ENCODE results near the gene COTL1.

Gene COTL1

DNA sequence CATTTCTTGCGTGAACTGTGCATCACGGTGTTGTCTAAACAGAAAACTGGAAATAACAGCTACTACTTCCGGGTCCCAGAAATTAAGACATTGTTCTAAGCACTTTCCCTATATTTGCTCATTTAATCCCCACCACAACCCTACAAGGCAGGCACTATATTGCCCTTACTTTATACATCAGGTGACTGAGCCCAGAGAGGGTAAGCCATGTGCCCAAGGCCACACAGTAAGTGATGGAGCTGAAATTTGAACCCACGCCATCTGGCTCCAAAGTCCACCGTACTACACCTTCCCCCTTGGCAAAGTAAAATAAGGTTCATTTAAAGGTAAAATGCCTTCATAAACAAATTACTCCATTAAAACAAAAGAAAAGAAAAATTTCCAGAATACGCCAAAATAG is 33.2 kb downstream of the COTL1 start:
- Histone ChIP-seq H3K9ac (ENCODE audit: low read length) (no peak overlapping the region), H3K36me3 (ENCODE audit: control insufficient read depth, insufficient read depth, low read length) (no peaks in the 10 kb centered on the region), H3K4me1 (ENCODE audit: control insufficient read depth, insufficient read depth, low read length) (no peaks in the 10 kb centered on the region), H3K27ac (ENCODE audit: low read depth, low read length) (no peak overlapping the region), H3K4me3 (ENCODE audit: low read length) (no peak overlapping the region), H3K27me3 (ENCODE audit: control insufficient read depth, insufficient read depth, low read length) (no peaks in the 10 kb centered on the region)

DNA sequence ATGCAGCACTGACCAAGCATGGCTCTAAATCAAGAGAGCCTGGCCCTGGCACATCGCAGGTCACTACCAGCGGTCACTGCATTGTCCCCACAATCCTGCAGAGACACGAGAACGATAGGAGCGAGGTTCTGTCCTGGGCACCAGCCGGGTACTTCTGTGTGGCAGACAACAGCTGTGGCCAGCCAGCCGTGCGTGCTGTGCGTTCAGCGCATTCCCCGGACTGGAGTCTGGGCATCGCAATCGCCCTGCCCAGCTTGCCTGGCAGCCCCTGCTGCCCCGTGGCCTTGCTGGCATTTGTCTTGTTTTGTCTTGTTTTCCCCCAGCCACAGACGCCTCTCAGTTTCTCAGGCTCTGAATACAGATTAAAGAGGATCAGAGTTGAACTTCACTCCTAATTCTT is 33.9 kb downstream of the COTL1 start:
- Histone ChIP-seq H3K4me3 (ENCODE audit: low read length) (no peak overlapping the region), H3K4me1 (ENCODE audit: control insufficient read depth, insufficient read depth, low read length) (no peaks in the 10 kb centered on the region), H3K9ac (ENCODE audit: low read length) (no peak overlapping the region), H3K27me3 (ENCODE audit: control insufficient read depth, insufficient read depth, low read length) (no peaks in the 10 kb centered on the region), H3K36me3 (ENCODE audit: control insufficient read depth, insufficient read depth, low read length) (no peaks in the 10 kb centered on the region), H3K27ac (ENCODE audit: low read depth, low read length) (no peak overlapping the region)

DNA sequence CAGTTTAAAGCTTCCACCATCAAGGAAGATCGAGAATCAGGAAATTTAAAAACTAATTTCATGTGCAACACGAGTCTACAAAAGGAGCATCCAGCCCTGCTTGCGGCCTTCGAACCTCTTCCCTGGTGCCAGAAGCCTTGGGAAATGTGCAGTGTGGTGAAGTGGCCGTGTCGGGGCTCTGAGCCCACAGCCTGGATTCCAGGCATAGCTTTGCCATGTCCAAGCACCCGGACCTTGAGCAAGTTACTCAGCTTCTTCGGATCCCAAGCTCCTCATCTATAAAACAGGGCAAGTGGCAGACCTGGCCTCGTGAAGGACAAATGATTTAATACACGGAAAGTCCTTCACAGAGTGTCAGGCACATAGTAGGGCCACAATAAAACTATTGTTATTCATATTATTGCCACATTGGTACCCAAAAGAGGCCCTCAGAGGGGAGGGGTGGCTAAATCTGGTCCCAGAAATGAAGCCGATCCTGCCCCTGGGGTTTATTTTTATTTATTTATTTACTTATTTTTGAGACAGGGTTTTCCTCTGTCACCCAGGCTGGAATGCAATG is 34.8 kb downstream of the COTL1 start:
- Histone ChIP-seq H3K27me3 (ENCODE audit: control insufficient read depth, insufficient read depth, low read length) (no peaks in the 10 kb centered on the region), H3K4me3 (ENCODE audit: low read length) (no peak overlapping the region), H3K27ac (ENCODE audit: low read depth, low read length) (no peak overlapping the region), H3K36me3 (ENCODE audit: control insufficient read depth, insufficient read depth, low read length) (no peaks in the 10 kb centered on the region), H3K4me1 (ENCODE audit: control insufficient read depth, insufficient read depth, low read length) (no peaks in the 10 kb centered on the region), H3K9ac (ENCODE audit: low read length) (no peak overlapping the region)

DNA sequence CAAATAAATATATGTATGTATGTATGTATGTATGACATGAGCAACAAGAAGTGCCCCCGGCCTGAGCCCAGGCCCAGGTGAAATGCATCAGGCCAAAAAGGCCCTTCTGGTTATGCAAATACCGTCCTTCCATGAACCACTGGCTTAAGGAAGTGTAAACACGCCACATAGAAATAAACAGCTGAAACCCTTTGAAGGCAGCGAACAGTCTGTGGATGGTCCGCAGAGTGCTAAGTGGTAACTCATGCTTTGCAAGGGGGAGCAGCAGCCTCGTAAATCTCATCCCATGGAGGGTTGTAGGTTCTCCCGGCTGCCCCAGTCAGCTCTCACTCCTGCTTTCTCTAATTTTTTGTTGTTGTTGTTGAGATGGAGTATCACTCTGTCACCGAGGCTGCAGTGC is 36.7 kb downstream of the COTL1 start:
- Histone ChIP-seq H3K9ac (ENCODE audit: low read length) (no peak overlapping the region), H3K4me1 (ENCODE audit: control insufficient read depth, insufficient read depth, low read length) (no peaks in the 10 kb centered on the region), H3K27ac (ENCODE audit: low read depth, low read length) (no peak overlapping the region), H3K4me3 (ENCODE audit: low read length) (no peak overlapping the region), H3K36me3 (ENCODE audit: control insufficient read depth, insufficient read depth, low read length) (no peaks in the 10 kb centered on the region), H3K27me3 (ENCODE audit: control insufficient read depth, insufficient read depth, low read length) (no peaks in the 10 kb centered on the region)

DNA sequence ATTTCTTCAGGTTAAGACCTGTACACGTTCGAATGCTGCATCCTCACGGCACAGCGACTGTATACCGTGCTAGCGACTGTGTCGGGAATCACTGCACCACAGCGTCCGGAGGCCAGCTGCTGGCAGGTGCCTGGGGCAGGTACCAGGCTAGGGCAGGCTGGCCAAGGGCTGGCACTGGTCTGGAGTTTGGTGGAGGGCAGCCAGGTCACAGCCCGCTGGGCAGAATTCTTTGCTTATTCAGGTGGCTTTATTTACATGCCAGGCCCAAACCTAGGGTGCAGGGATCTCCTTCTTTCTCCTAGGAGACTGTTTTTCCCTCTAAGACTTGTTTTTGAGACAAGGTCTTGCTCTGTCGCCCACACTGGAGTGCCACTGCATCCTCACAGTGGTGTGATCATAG is 37.9 kb downstream of the COTL1 start:
- Histone ChIP-seq H3K27ac (ENCODE audit: low read depth, low read length) (no peak overlapping the region), H3K4me1 (ENCODE audit: control insufficient read depth, insufficient read depth, low read length) (no peaks in the 10 kb centered on the region), H3K36me3 (ENCODE audit: control insufficient read depth, insufficient read depth, low read length) (no peaks in the 10 kb centered on the region), H3K4me3 (ENCODE audit: low read length) (no peak overlapping the region), H3K27me3 (ENCODE audit: control insufficient read depth, insufficient read depth, low read length) (no peaks in the 10 kb centered on the region), H3K9ac (ENCODE audit: low read length) (no peak overlapping the region)

DNA sequence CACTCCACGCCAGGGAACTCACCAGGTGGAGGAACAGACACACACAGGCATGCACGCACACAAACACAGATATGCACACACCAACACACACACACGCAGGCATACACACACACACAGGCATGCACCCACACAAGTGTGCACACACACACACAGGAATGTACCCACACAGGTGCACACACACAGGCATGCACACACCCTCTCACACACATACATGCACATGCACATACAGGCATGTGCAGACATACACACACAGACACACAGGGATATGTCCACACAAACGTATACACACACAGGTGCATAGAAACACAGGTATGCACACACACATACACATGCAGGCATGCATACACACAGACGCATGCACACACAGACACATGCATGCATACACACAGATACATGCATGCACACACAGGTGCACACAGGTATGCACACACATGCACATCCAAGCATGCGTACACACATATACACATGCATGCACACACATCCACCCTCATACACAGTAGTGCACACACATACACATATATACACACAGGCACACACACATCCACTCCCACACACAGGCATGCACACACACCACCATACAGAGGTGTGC is 39.2 kb downstream of the COTL1 start:
- no peaks in the 10 kb centered on the region for H3K27me3 ChIP-seq (ENCODE audit: control insufficient read depth, insufficient read depth, low read length)
- no peak overlapping the region for H3K27ac ChIP-seq (ENCODE audit: low read depth, low read length)
- no peaks in the 10 kb centered on the region for H3K36me3 ChIP-seq (ENCODE audit: control insufficient read depth, insufficient read depth, low read length)
- H3K4me1 ChIP-seq (ENCODE audit: control insufficient read depth, insufficient read depth, low read length): no peaks in the 10 kb centered on the region
- H3K9ac ChIP-seq (ENCODE audit: low read length): no peak overlapping the region
- H3K4me3 ChIP-seq (ENCODE audit: low read length): no peak overlapping the region

DNA sequence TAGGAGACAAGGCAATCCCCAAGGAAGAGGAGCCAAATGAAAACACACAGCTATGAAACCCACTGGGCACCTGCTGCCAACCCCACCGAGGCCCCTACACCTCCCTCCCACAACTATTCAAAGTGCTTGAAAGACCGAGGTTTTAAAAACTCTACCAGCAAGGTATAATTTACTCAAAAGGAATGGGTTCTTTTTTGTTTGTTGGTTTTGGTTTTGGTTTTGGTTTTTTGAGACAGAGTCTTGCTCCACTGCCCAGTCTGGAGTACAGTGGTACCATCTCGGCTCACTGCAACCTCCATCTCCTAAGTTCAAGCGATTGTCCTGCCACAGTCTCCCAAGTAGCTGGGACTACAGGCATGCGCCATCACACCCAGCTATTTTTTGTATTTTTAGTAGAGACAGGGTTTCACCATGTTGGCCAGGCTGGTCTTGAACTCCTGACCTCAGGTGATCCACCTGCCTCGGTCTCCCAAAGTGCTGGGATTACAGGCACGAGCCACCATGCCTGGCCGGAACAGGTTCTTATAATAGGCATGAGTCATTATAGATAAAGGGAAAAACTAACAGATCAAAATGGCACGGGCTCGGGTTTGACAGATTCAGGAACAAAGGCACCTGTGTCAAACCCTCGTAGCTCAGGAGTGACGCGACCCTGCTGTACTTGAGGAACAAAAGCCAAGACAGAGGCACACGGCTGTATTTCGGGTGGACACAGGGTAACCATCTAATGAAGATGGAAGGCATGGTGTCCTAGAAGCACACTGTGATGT is 40.7 kb downstream of the COTL1 start:
- H3K4me1 ChIP-seq (ENCODE audit: control insufficient read depth, insufficient read depth, low read length): no peaks in the 10 kb centered on the region
- no peak overlapping the region for H3K9ac ChIP-seq (ENCODE audit: low read length)
- no peaks in the 10 kb centered on the region for H3K36me3 ChIP-seq (ENCODE audit: control insufficient read depth, insufficient read depth, low read length)
- no peaks in the 10 kb centered on the region for H3K27me3 ChIP-seq (ENCODE audit: control insufficient read depth, insufficient read depth, low read length)
- no peak overlapping the region for H3K27ac ChIP-seq (ENCODE audit: low read depth, low read length)
- H3K4me3 ChIP-seq (ENCODE audit: low read length): no peak overlapping the region

DNA sequence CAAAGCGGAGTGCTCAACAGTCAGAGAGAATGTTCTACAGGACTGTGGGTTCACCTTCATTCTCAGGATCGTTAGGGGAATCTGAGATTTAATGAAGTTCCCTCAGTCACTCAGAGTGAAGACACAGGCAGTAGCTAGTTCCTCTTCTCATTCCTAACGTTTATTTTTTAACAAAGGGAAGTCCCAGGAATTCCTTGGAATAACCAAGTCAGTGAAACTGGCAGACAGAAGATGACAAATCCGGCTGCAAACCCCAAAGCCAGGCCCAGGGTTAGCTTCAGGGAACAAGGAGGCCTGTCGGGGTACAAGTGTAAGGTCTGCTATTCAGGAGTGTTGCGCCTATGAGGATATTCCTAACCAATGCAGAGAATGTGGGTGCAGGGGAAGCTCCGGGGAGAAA is 42.0 kb downstream of the COTL1 start:
- H3K9ac ChIP-seq (ENCODE audit: low read length): no peak overlapping the region
- H3K27ac ChIP-seq (ENCODE audit: low read depth, low read length): no peak overlapping the region

DNA sequence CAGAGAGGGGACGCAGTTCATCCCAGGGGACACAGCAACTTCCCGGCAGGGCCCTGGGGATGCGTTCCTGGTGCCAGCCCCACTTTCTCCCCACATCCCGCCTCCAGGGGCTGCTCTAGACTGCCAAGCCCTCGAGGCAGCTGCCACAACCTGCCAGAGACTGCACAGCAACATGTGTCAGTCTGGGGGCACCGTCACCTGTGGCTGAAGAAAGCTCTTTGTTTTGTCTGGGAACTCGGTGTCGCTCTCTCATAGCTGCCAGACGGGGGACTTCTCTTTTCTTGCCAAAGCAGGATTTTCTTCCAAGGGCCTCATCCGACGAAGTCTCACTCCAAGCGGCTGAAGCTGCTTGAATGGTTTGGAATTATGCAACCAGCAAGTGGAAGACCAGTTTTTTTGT is 43.7 kb downstream of the COTL1 start:
- Histone ChIP-seq H3K27me3 (ENCODE audit: control insufficient read depth, insufficient read depth, low read length) (no peaks in the 10 kb centered on the region), H3K9ac (ENCODE audit: low read length) (no peak overlapping the region), H3K4me1 (ENCODE audit: control insufficient read depth, insufficient read depth, low read length) (no peaks in the 10 kb centered on the region), H3K27ac (ENCODE audit: low read depth, low read length) (no peak overlapping the region), H3K4me3 (ENCODE audit: low read length) (no peak overlapping the region), H3K36me3 (ENCODE audit: control insufficient read depth, insufficient read depth, low read length) (no peaks in the 10 kb centered on the region)

More for the DNA sequence above, 42.0 kb downstream of the COTL1 start:
- H3K27me3 ChIP-seq (ENCODE audit: control insufficient read depth, insufficient read depth, low read length): no peaks in the 10 kb centered on the region
- no peaks in the 10 kb centered on the region for H3K36me3 ChIP-seq (ENCODE audit: control insufficient read depth, insufficient read depth, low read length)
- H3K4me1 ChIP-seq (ENCODE audit: control insufficient read depth, insufficient read depth, low read length): no peaks in the 10 kb centered on the region
- H3K4me3 ChIP-seq (ENCODE audit: low read length): no peak overlapping the region

DNA sequence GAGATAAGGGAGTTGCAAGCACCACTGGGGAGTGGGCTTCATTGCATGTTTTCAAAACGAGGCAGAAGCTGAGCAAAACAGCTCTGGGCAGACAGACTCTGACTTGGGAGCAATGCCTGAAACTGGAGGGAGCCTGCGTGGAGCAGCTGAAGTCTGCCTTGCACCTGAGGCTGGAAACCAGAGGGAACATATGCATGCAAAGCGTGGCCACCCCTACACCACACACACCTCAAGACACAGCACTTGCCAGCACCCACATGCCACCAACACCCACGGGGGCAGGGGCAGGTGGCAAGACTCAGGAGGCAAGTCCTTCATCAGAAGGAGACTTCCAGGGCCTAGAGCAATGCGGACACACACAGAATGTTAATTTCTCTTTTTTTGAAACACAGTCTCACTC is 45.8 kb downstream of the COTL1 start:
- no peaks in the 10 kb centered on the region for H3K27me3 ChIP-seq (ENCODE audit: control insufficient read depth, insufficient read depth, low read length)
- no peak overlapping the region for H3K27ac ChIP-seq (ENCODE audit: low read depth, low read length)
- H3K9ac ChIP-seq (ENCODE audit: low read length): no peak overlapping the region
- H3K4me3 ChIP-seq (ENCODE audit: low read length): no peak overlapping the region
- no peaks in the 10 kb centered on the region for H3K36me3 ChIP-seq (ENCODE audit: control insufficient read depth, insufficient read depth, low read length)
- H3K4me1 ChIP-seq (ENCODE audit: control insufficient read depth, insufficient read depth, low read length): no peaks in the 10 kb centered on the region

DNA sequence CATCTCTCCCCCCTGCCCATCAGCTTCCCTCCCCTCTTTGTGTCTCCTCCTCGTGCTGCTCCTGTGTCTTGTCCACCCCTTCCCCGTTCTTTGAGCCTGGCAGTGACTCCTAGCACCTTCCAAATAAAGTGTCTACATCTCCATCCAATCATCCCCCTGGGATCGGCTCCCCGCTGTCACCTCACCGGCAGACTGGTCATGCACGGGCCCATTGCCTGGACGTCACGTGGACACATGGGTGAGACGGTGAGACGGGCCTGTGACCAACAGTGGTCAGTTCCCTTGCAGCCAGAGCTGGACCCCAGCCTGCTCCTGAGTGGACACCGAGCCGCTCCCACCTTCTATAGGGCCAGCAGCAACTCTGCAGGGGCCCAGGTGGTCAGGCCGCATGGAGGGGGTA is 46.4 kb downstream of the COTL1 start:
- H3K27me3 ChIP-seq (ENCODE audit: control insufficient read depth, insufficient read depth, low read length): no peaks in the 10 kb centered on the region
- H3K9ac ChIP-seq (ENCODE audit: low read length): no peak overlapping the region
- H3K4me1 ChIP-seq (ENCODE audit: control insufficient read depth, insufficient read depth, low read length): no peaks in the 10 kb centered on the region
- no peak overlapping the region for H3K4me3 ChIP-seq (ENCODE audit: low read length)
- no peak overlapping the region for H3K27ac ChIP-seq (ENCODE audit: low read depth, low read length)
- H3K36me3 ChIP-seq (ENCODE audit: control insufficient read depth, insufficient read depth, low read length): no peaks in the 10 kb centered on the region

DNA sequence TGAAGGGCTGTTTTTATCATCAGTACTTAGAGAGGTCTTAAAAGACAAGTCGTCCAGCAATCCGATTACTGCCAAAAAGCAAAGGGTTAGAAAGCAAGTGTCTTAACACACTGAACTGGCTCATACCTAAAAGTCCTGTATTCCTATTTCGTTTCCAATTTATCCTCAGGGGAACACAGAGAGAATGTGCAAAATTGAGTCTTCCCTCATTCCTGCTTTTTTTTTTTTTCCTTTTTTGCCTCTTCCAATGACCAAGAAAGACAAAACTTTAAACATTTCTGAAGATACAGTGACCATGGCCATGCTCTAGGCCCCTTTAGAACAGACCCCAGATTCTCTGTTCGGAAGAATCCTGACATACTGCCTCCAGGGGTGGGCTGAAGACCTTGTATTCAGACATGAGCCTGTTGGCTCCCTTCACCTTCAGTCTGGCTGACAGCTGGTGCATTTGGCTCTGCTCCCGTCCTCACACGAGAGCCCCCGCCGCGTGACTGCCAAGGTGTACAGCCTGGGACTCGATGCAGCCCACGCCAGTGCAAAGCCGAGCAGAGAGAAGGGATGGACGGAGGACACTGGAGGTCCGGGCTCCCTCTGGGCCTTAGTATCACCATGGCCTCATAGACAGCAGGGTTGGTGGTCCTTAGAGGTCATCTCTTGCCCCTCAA is 47.0 kb downstream of the COTL1 start:
- Histone ChIP-seq H3K4me1 (ENCODE audit: control insufficient read depth, insufficient read depth, low read length) (no peaks in the 10 kb centered on the region), H3K9ac (ENCODE audit: low read length) (no peak overlapping the region), H3K36me3 (ENCODE audit: control insufficient read depth, insufficient read depth, low read length) (peaks cover 3% of the 10 kb centered on the region), H3K27ac (ENCODE audit: low read depth, low read length) (no peak overlapping the region), H3K4me3 (ENCODE audit: low read length) (no peak overlapping the region), H3K27me3 (ENCODE audit: control insufficient read depth, insufficient read depth, low read length) (no peaks in the 10 kb centered on the region)

Measured in rectal smooth muscle tissue (tissue), 1 donor.